GM10248 (cell line): ENCODE measurements around the gene GRIFIN.
"Not testable (repeated sequence)": the region's sequence is repeated elsewhere in the genome, so short reads cannot be mapped to it uniquely, and the experiment has no call there.

Experiments used
- CTCF ChIA-PET: fragments of 300-600 bp; sonication (Branson Sonifier 250); formaldehyde crosslinking; extraction: SDS; loops from one replicate; lab custom pipeline; 2021; ENCODE audit warnings: antibody characterized with exemption; lab: Yijun Ruan, JAX
- POLR2A ChIA-PET: fragments of 350-650 bp; sonication (Branson Sonifier 250); formaldehyde crosslinking; extraction: SDS; loops from one replicate; lab custom pipeline; 2020; ENCODE audit warnings: antibody characterized with exemption; lab: Yijun Ruan, JAX
- DNase-seq: peaks from one replicate; pipeline ENCODE4 v3.0.0; 2012; ENCODE audit errors: extremely low spot score
- TF ChIP-seq, protein P1 (sequence below): IDR thresholded peaks from 2 replicates; pipeline ENCODE4 v1.5.1; 2012; ENCODE audit warnings: mild to moderate bottlenecking, low read depth; ENCODE audit errors: extremely low read depth, missing control alignments, control extremely low read depth

GRIFIN gene

GRCh38 chr7:2465928-2466327 is 10.3 kb downstream of the GRIFIN start:
- TF ChIP-seq, protein P1, sequence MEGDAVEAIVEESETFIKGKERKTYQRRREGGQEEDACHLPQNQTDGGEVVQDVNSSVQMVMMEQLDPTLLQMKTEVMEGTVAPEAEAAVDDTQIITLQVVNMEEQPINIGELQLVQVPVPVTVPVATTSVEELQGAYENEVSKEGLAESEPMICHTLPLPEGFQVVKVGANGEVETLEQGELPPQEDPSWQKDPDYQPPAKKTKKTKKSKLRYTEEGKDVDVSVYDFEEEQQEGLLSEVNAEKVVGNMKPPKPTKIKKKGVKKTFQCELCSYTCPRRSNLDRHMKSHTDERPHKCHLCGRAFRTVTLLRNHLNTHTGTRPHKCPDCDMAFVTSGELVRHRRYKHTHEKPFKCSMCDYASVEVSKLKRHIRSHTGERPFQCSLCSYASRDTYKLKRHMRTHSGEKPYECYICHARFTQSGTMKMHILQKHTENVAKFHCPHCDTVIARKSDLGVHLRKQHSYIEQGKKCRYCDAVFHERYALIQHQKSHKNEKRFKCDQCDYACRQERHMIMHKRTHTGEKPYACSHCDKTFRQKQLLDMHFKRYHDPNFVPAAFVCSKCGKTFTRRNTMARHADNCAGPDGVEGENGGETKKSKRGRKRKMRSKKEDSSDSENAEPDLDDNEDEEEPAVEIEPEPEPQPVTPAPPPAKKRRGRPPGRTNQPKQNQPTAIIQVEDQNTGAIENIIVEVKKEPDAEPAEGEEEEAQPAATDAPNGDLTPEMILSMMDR, result no peak
- no peak for DNase-seq
- POLR2A ChIA-PET, result no interaction called here
- CTCF ChIA-PET, result interaction anchor here (15.4 kb wide), 1 partner anchor 15 kb away, joined by 240 read pairs; no protein-coding TSS in a partner anchor

- ChIA-PET CTCF (interaction anchor here (15.4 kb wide), 1 partner anchor 12 kb away, joined by 240 read pairs; no protein-coding TSS in a partner anchor), POLR2A (no interaction called here)
- TF ChIP-seq, protein P1, result no peak
- DNase-seq, result no peak
Observed at GRCh38 chr7:2462731-2463130, 13.5 kb downstream of the GRIFIN start.

- CTCF ChIA-PET, result interaction anchor here (15.4 kb wide), 1 partner anchor 11 kb away, joined by 240 read pairs; no protein-coding TSS in a partner anchor
- TF ChIP-seq, protein P1, result no peak
- POLR2A ChIA-PET, result no interaction called here
- no peak for DNase-seq
Observed at GRCh38 chr7:2461268-2462026, 14.8 kb downstream of the GRIFIN start.

DNA sequence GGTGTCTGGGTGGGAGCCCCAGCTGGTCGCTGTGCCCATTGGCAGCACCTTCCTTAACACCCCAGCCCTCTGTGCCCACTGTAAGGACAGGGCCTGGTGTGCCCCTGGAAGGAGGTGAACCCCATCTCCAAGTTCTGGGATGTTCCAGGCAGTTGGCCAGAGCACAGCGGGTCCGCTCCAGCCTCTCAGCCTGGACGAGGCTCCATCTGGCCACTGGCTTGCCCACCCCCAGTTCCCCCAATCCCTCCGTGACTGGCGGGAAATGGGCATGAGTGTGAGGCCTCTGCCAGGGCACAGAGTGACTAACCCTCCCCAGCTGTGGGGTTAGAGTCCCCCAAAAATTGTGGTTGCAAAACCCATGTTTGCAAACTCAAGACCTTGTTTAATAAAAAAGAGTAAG is 15.6 kb downstream of the GRIFIN start:
- CTCF ChIA-PET, result interaction anchor here (1.1 to 15.4 kb wide), 3 partner anchors 8 to 10 kb away, joined by 3 to 240 read pairs (median 5); no protein-coding TSS in a partner anchor
- DNase-seq, result no peak
- POLR2A ChIA-PET, result no interaction called here
- TF ChIP-seq, protein P1, result no peak

- TF ChIP-seq, protein P1, result no peak
- no peak for DNase-seq
- ChIA-PET CTCF (interaction anchor here (1.1 to 15.4 kb wide), 3 partner anchors 8 to 10 kb away, joined by 3 to 240 read pairs (median 5); no protein-coding TSS in a partner anchor), POLR2A (interaction anchor here (0.6 kb wide), 1 partner anchor 793 kb away, joined by 7 read pairs; no protein-coding TSS in a partner anchor)
Observed at GRCh38 chr7:2460188-2460587, 16.0 kb downstream of the GRIFIN start.

- ChIA-PET CTCF (interaction anchor here (1.1 to 15.4 kb wide), 4 partner anchors 9 to 251 kb away, joined by 3 to 240 read pairs (median 4); no protein-coding TSS in a partner anchor), POLR2A (interaction anchor here (0.6 kb wide), 1 partner anchor 792 kb away, joined by 7 read pairs; no protein-coding TSS in a partner anchor)
- no peak for DNase-seq
- TF ChIP-seq, protein P1, result no peak
Observed at GRCh38 chr7:2459674-2460073, 16.5 kb downstream of the GRIFIN start.

DNA sequence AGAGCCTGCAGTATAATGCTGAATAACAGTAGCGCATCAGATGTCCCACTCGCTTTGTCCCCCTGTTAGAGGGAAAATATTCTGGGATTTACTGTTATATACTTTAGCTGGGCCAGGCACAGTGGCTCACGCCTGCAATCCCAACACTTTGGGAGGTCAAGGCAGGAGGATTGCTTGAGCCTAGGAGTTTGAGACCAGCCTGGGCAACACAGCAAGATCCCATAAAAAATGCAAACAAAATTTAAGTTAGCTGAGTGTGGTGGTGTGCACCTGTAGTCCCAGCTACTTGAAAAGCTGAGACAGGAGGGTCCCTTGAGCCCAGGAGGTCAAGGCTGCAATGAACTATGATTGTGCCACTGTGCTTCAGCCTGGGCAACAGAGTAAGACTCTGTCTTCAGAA is 22.3 kb downstream of the GRIFIN start:
- CTCF ChIA-PET, result interaction anchor here (0.9 to 11.3 kb wide), 3 partner anchors 10 to 256 kb away, joined by 3 to 240 read pairs (median 6); no protein-coding TSS in a partner anchor
- POLR2A ChIA-PET, DNase-seq: not testable (repeated sequence)
